Measurements from ENCODE around the gene PMEPA1.

The PMEPA1 gene

DNA sequence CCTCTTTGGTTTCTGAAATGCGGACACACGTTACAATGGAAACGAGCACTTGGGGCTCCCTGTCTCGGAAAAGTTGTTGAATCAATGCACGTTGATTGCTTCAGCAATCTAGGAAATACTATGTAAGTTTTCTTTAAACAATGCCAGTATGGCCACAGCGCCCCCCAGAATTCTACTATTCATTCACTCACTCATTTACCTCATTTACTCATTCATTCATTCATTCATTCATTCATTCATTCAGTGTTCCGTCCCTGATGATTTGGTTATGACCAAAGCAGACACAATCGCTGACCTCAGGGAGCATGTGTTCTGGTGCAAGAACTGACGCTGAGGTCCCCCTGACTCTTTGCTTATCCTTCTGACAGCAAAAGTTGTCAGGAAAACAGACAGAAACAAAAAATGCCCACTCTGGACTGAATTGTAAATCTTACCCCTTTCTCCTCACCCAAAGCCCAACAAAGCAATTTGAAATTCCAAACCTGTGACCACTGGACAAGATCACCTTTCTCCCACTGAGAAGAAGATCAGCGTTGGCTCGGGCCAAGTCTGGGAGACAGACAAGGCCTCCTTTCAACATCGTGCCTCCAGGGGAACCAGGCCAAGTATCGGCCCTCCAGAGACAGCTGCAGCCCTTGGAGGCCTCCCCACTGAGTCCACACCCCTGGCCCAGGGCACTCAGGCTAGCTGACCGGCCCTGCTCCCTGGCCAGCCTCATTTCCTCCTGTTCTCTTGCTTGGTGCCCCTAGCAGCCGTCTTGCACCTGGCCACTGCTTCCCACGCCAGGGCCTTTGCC is 15.0 kb upstream of the PMEPA1 start:
- no peak overlapping the region for H3K4me2 ChIP-seq (ENCODE audit: low read length)
- H3K36me3 ChIP-seq (ENCODE audit: control insufficient read depth, insufficient read depth, low read length) = no peaks in the 10 kb centered on the region
- no peak overlapping the region for H3K27ac ChIP-seq
- no peaks in the 10 kb centered on the region for H3K9me3 ChIP-seq (ENCODE audit: control insufficient read depth, low read length)
- H3K27me3 ChIP-seq (ENCODE audit: control insufficient read depth, insufficient read depth, low read length) = no peaks in the 10 kb centered on the region
- H3K4me3 ChIP-seq (ENCODE audit: low read depth, low read length) = no peak overlapping the region
- no peaks in the 10 kb centered on the region for H3K4me1 ChIP-seq
- no peak overlapping the region for H2AFZ ChIP-seq
- TF ChIP-seq, protein P1, sequence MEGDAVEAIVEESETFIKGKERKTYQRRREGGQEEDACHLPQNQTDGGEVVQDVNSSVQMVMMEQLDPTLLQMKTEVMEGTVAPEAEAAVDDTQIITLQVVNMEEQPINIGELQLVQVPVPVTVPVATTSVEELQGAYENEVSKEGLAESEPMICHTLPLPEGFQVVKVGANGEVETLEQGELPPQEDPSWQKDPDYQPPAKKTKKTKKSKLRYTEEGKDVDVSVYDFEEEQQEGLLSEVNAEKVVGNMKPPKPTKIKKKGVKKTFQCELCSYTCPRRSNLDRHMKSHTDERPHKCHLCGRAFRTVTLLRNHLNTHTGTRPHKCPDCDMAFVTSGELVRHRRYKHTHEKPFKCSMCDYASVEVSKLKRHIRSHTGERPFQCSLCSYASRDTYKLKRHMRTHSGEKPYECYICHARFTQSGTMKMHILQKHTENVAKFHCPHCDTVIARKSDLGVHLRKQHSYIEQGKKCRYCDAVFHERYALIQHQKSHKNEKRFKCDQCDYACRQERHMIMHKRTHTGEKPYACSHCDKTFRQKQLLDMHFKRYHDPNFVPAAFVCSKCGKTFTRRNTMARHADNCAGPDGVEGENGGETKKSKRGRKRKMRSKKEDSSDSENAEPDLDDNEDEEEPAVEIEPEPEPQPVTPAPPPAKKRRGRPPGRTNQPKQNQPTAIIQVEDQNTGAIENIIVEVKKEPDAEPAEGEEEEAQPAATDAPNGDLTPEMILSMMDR (IDR thresholded peaks at IDR 0.05) = no peak
- no peaks in the 10 kb centered on the region for H3K79me2 ChIP-seq
- H3K9ac ChIP-seq = no peak overlapping the region

DNA sequence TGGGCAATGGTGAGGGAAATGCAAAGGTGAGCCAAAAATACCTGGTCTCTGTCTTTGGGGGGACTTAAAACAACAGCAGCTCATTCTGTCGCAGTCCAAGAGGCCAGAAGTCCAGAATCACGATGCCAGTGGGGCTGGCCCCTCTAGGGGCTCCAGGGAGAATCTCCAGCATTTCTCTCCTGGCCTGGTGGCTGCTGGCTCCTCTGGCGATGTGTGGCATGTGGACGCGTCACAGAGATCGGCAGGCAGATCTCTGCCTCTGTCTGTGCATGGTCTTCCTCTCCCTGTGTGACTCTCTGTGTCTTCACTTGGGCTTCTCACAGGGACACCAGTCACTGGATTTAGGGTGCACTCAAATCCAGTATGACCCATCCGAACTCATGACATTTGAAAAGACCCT is 14.0 kb upstream of the PMEPA1 start:
- H3K4me3 ChIP-seq (ENCODE audit: low read depth, low read length) = no peak overlapping the region
- no peaks in the 10 kb centered on the region for H3K27me3 ChIP-seq (ENCODE audit: control insufficient read depth, insufficient read depth, low read length)
- TF ChIP-seq, protein P1 (IDR thresholded peaks at IDR 0.05) = no peak
- H2AFZ ChIP-seq = no peak overlapping the region
- H3K4me2 ChIP-seq (ENCODE audit: low read length) = no peak overlapping the region
- no peaks in the 10 kb centered on the region for H3K9me3 ChIP-seq (ENCODE audit: control insufficient read depth, low read length)
- no peaks in the 10 kb centered on the region for H3K36me3 ChIP-seq (ENCODE audit: control insufficient read depth, insufficient read depth, low read length)
- no peaks in the 10 kb centered on the region for H3K4me1 ChIP-seq
- H3K79me2 ChIP-seq = no peaks in the 10 kb centered on the region
- no peak overlapping the region for H3K9ac ChIP-seq
- no peak overlapping the region for H3K27ac ChIP-seq

DNA sequence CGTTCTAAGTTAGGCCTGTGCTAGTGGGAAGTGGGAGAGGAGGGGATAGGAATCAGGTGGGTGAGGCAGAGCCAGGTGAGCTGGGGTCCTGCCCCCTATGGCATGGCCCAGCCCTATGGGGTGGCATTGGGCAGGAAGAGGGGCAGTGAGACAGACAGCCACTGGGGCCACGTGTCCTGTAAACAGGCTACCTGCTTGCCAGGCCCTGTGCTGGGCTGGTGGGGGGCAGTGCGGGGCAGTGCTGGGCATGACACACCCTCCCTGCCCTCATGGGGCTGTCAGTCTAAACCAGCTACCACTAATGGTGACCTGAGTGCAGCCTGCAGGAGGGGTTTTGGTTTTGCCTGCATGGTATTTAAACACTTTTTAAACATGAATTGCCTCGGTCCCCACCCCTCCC is 10.1 kb upstream of the PMEPA1 start:
- TF ChIP-seq, protein P1 (IDR thresholded peaks at IDR 0.05) = no peak
- Histone ChIP-seq H3K79me2 (no peaks in the 10 kb centered on the region), H3K27ac (no peak overlapping the region)

DNA sequence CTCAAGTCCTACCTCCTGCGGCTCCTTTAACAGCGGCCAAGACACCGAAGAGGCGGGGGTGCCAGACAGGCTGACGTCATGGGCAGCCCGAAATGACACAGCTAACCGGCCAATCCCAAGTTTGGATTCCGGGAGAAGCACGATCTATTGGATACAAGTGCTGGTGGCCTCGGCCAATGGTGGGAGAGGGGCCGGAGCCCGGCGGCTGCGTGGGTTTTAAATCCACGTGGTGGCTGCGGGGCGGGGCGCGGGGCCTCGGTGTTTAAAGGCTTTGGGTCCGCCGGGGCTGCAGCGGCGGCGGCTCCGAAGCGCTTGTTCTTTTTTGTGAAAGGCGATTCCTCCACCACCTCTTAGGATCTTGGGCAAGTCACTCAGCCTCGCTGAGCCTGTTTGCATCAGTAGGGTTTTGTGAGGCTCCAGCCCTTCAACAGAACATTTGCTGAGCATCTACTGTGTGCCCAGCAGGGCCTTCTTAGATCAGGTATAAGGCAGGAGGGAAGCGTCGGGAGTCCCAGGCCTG is 8.7 kb upstream of the PMEPA1 start:
- Histone ChIP-seq H3K4me2 (ENCODE audit: low read length) (peak overlapping the region; percentile 83), H3K4me3 (ENCODE audit: low read depth, low read length) (peak overlapping the region; percentile 51), H3K9me3 (ENCODE audit: control insufficient read depth, low read length) (no peaks in the 10 kb centered on the region), H3K27me3 (ENCODE audit: control insufficient read depth, insufficient read depth, low read length) (no peaks in the 10 kb centered on the region), H3K79me2 (no peaks in the 10 kb centered on the region), H3K36me3 (ENCODE audit: control insufficient read depth, insufficient read depth, low read length) (no peaks in the 10 kb centered on the region), H3K9ac (no peak overlapping the region), H3K27ac (no peak overlapping the region), H2AFZ (peak overlapping the region; percentile 53), H3K4me1 (peaks cover 6% of the 10 kb centered on the region)
- TF ChIP-seq, protein P1 (IDR thresholded peaks at IDR 0.05) = no peak

More for the DNA sequence above, 10.1 kb upstream of the PMEPA1 start:
- Histone ChIP-seq H3K27me3 (ENCODE audit: control insufficient read depth, insufficient read depth, low read length) (no peaks in the 10 kb centered on the region), H3K4me2 (ENCODE audit: low read length) (no peak overlapping the region), H2AFZ (no peak overlapping the region), H3K4me3 (ENCODE audit: low read depth, low read length) (no peak overlapping the region), H3K9ac (no peak overlapping the region), H3K36me3 (ENCODE audit: control insufficient read depth, insufficient read depth, low read length) (no peaks in the 10 kb centered on the region), H3K9me3 (ENCODE audit: control insufficient read depth, low read length) (no peaks in the 10 kb centered on the region), H3K4me1 (peaks cover 6% of the 10 kb centered on the region)
